Tibial artery (tissue), 4 donors: Measurements from ENCODE around the gene CNTN4.

ENCODE experiments used
- DNase-seq, 2 donors: peaks; one replicate each; pipeline ENCODE4 v3.0.0-alpha.2; 2019
- H3K27ac ChIP-seq, 2 donors: fragments of 200-600 bp; sonication (generic) in 1 of 2; 1 replicate in 1 of 2; 2 replicates in 1 of 2; pipeline ENCODE4 v1.5.1; 2018 to 2019; ENCODE audit warnings: mild to moderate bottlenecking in 1 of 2
- H3K27me3 ChIP-seq, 2 donors: fragments of 200-600 bp; sonication (generic) in 1 of 2; one replicate each; pipeline versions ENCODE4 v1.5.1 to v1.6.0; 2016 to 2019
- H3K36me3 ChIP-seq, 3 donors: fragments of 200-600 bp; sonication (generic) in 2 of 3; one replicate each; pipeline ENCODE4 v1.5.1; 2016 to 2019; ENCODE audit warnings: mild to moderate bottlenecking in 2 of 3
- H3K4me1 ChIP-seq, 4 donors: fragments of 200-600 bp; sonication (generic) in 2 of 4; 1 replicate in 3 of 4; 2 replicates in 1 of 4; pipeline ENCODE4 v1.5.1; 2016 to 2019
- H3K4me3 ChIP-seq, 2 donors: fragments of 200-600 bp; sonication (generic) in 1 of 2; 1 replicate in 1 of 2; 2 replicates in 1 of 2; pipeline ENCODE4 v1.5.1; 2018 to 2019; ENCODE audit warnings: mild to moderate bottlenecking in 2 of 2
- H3K9me3 ChIP-seq, 3 donors: fragments of 200-600 bp; sonication (generic) in 1 of 3; one replicate each; pipeline ENCODE4 v1.5.1; 2016 to 2019
- CTCF ChIP-seq, 2 experiments: fragments of 200-600 bp in 1 of 2; fragments of 450-650 bp in 1 of 2; IDR thresholded peaks; one replicate each; pipeline ENCODE4 v1.5.1; 2017 to 2019; ENCODE audit warnings: antibody characterized with exemption in 2 of 2, mild to moderate bottlenecking in 1 of 2, moderate library complexity in 1 of 2
- intact Hi-C: fragments of 100-400 bp; cut with DNase I; formaldehyde crosslinking; loops from one replicate; pipeline ENCODE4 v1.15.0; 2023; ENCODE audit warnings: low total_unique reads

The CNTN4 gene

GRCh38 chr3:2172561-2173171 lies 74.0 kb downstream of the CNTN4 start:
- Histone ChIP-seq H3K36me3 (peaks cover 0 to 8% (median 7%) of the 10 kb centered on the region in 3 donors), H3K9me3 (peaks cover 0 to 8% (median 0%) of the 10 kb centered on the region in 3 donors), H3K4me1 (no peaks in the 10 kb centered on the region), H3K4me3 (no peak overlapping the region), H3K27ac (no peak overlapping the region), H3K27me3 (no peaks in the 10 kb centered on the region)
- intact Hi-C loops, result no loop called here
- no peak for TF ChIP-seq CTCF (IDR thresholded peaks at IDR 0.05)
- no peak for DNase-seq

GRCh38 chr3:2180634-2181033 lies 82.0 kb downstream of the CNTN4 start:
- intact Hi-C loops, result no loop called here
- Histone ChIP-seq H3K9me3 (no peaks in the 10 kb centered on the region), H3K36me3 (peaks cover 0 to 14% (median 0%) of the 10 kb centered on the region in 3 donors), H3K4me1 (no peaks in the 10 kb centered on the region), H3K27me3 (no peaks in the 10 kb centered on the region), H3K27ac (no peak overlapping the region), H3K4me3 (no peak overlapping the region)
- no peak for TF ChIP-seq CTCF (IDR thresholded peaks at IDR 0.05)
- DNase-seq, result no peak

GRCh38 chr3:2198776-2199279 lies 100.2 kb downstream of the CNTN4 start:
- intact Hi-C loops, result no loop called here
- no peak for TF ChIP-seq CTCF (IDR thresholded peaks at IDR 0.05)

DNA sequence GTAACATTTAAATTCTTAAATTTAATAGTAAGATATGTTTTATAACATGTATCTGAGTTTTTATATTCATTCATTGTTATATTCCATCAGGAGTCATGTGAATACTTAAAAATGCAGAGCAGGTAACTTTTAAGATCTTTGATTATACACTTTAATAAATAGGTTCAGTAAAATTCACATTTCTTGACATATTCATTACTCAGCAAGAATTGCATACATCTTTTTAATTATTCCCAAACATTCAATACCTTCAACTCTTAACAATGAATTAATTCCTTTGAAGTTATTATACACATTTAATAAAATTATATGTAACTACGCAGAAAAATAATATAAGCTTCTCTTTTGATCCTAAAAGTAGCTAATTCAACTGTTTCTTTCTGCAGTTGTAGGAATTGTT lies 105.4 kb downstream of the CNTN4 start:
- H3K9me3 ChIP-seq, result no peaks in the 10 kb centered on the region
- intact Hi-C loops, result no loop called here
- H3K4me1 ChIP-seq, result peaks cover 0 to 20% (median 1%) of the 10 kb centered on the region in 4 donors
- TF ChIP-seq CTCF (IDR thresholded peaks at IDR 0.05), result no peak
- H3K27me3 ChIP-seq, result no peaks in the 10 kb centered on the region
- H3K4me3 ChIP-seq, result no peak overlapping the region
- no peaks in the 10 kb centered on the region for H3K36me3 ChIP-seq
- H3K27ac ChIP-seq, result no peak overlapping the region
- no peak for DNase-seq

More at GRCh38 chr3:2198776-2199279, 100.2 kb downstream of the CNTN4 start:
- Histone ChIP-seq H3K27ac (no peak overlapping the region), H3K9me3 (no peaks in the 10 kb centered on the region), H3K4me3 (no peak overlapping the region), H3K36me3 (no peaks in the 10 kb centered on the region), H3K4me1 (peaks cover 0 to 29% (median 1%) of the 10 kb centered on the region in 4 donors), H3K27me3 (no peaks in the 10 kb centered on the region)
- no peak for DNase-seq

- Histone ChIP-seq H3K4me3 (no peak overlapping the region), H3K27me3 (no peaks in the 10 kb centered on the region), H3K27ac (no peak overlapping the region), H3K36me3 (no peaks in the 10 kb centered on the region), H3K9me3 (no peaks in the 10 kb centered on the region), H3K4me1 (peaks cover 0 to 14% (median 1%) of the 10 kb centered on the region in 4 donors)
- DNase-seq, result no peak
- TF ChIP-seq CTCF (IDR thresholded peaks at IDR 0.05), result no peak
- intact Hi-C loops, result no loop called here
These were observed 107.0 kb downstream of the CNTN4 start for GRCh38 chr3:2205692-2206091.
